EH (cell line): Measurements from ENCODE around the gene TDRD12.
A peak's percentile ranks its signal among the peaks of the same experiment; 100 is the strongest.

ENCODE experiments used
- DNase-seq: peaks from one replicate; pipeline ENCODE4 v3.0.0-alpha.2; 2015; ENCODE audit warnings: low read depth

Gene TDRD12

GRCh38 chr19:32809754-32810153 lies 90.2 kb downstream of the TDRD12 start:
- DNase-seq = no peak

- no peak for DNase-seq
Observed at GRCh38 chr19:32810452-32810851, 90.9 kb downstream of the TDRD12 start.

- DNase-seq = no peak
Observed at GRCh38 chr19:32811151-32811550, 91.6 kb downstream of the TDRD12 start.

GRCh38 chr19:32812036-32812435 lies 92.5 kb downstream of the TDRD12 start:
- no peak for DNase-seq

GRCh38 chr19:32812571-32812970 lies 93.0 kb downstream of the TDRD12 start:
- no peak for DNase-seq

GRCh38 chr19:32813862-32814425 lies 94.4 kb downstream of the TDRD12 start:
- DNase-seq = peak; percentile 3

- no peak for DNase-seq
Observed at GRCh38 chr19:32814624-32815023, 95.1 kb downstream of the TDRD12 start.

- no peak for DNase-seq
Observed at GRCh38 chr19:32816555-32817099, 97.1 kb downstream of the TDRD12 start.

GRCh38 chr19:32817569-32818476 lies 98.3 kb downstream of the TDRD12 start:
- DNase-seq = no peak

GRCh38 chr19:32818536-32818935 lies 99.0 kb downstream of the TDRD12 start:
- no peak for DNase-seq

- no peak for DNase-seq
Observed at GRCh38 chr19:32819419-32820400, 100.1 kb downstream of the TDRD12 start.

- DNase-seq = no peak
Observed at GRCh38 chr19:32822916-32823746, 103.6 kb downstream of the TDRD12 start.

GRCh38 chr19:32823747-32824102 lies 104.2 kb downstream of the TDRD12 start:
- no peak for DNase-seq

- no peak for DNase-seq
Observed at GRCh38 chr19:32824191-32824751, 104.7 kb downstream of the TDRD12 start.

GRCh38 chr19:32824916-32825608 lies 105.5 kb downstream of the TDRD12 start:
- no peak for DNase-seq

- no peak for DNase-seq
Observed at GRCh38 chr19:32828139-32828538, 108.6 kb downstream of the TDRD12 start.

- no peak for DNase-seq
Observed at GRCh38 chr19:32828643-32829344, 109.2 kb downstream of the TDRD12 start.

GRCh38 chr19:32829345-32829896 lies 109.9 kb downstream of the TDRD12 start:
- DNase-seq = no peak
